ENCODE data around the gene MUC5B.
"Not testable (repeated sequence)": the region's sequence is repeated elsewhere in the genome, so short reads cannot be mapped to it uniquely, and the experiment has no call there.

The MUC5B gene

DNA sequence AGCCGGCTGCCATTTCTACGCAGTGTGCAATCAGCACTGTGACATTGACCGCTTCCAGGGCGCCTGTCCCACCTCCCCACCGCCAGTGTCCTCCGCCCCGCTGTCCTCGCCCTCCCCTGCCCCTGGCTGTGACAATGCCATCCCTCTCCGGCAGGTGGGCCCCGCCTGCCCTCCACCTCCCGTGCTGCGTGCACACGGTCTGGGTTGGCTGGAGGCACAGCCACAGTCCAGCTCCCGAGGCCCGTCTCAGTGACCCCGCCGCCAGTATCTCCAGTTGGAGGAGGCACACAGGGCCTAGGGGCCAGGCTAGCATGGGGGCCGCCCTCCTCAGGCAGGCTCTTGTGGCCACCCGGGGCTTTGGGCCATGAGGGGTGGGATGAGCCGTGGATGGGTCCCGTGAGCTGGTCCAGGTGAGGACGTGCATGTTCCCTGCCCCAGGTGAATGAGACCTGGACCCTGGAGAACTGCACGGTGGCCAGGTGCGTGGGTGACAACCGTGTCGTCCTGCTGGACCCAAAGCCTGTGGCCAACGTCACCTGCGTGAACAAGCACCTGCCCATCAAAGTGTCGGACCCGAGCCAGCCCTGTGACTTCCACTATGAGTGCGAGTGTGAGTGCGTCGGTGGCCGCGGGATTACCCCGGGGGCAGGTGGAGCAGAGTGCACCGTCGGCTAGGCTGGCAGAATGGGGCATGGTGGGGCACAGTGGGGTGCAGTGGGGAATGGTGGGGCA is 29.7 kb downstream of the MUC5B start:
- no peak for DNase-seq

DNA sequence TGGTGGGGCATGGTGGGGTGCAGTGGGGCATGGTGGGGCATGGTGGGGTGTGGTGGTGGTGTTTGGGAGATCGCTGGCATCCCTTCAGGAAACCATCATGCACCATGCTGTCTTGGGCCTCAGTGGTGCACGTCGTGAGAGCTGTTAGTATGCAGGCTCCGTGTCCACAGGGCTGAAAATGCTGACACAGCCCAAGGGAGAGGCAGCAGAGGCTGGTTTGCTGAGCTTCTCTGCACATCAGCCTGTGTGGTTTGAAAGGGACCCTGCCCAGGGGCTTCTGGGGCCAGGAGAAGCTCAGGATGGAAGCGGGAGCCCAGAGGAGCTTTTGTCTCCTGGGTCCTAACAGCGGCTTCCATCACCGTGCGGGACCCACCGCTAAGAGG is 30.2 kb downstream of the MUC5B start:
- DNase-seq = no peak

DNA sequence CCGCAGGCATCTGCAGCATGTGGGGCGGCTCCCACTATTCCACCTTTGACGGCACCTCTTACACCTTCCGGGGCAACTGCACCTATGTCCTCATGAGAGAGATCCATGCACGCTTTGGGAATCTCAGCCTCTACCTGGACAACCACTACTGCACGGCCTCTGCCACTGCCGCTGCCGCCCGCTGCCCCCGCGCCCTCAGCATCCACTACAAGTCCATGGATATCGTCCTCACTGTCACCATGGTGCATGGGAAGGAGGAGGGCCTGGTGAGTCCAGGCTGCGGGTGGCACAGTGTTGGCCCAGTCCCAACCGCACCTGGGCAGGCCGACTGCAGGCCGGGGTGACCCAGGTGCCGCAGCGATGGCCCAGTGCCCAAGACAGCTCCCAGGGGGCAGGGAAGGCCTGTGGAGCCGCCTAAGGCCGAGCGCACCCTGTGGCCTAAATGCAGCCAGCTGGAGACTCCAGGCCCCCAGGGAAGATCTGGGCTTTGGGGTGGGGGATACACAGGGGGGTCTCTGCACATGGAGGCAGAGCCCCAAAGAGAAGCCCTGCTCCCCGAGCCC is 31.3 kb downstream of the MUC5B start:
- no peak for DNase-seq

DNA sequence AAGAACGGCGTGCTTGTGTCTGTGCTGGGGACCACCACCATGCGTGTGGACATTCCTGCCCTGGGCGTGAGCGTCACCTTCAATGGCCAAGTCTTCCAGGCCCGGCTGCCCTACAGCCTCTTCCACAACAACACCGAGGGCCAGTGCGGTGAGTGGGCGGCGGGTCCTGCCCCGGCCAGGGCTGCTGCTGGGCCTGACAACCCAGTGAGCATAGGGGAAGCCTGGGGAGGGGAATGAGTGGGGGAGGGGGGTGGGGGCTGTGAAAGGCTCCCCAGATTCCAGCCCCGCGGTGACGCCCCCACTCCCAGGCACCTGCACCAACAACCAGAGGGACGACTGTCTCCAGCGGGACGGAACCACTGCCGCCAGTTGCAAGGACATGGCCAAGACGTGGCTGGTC is 31.9 kb downstream of the MUC5B start:
- DNase-seq = no peak

DNA sequence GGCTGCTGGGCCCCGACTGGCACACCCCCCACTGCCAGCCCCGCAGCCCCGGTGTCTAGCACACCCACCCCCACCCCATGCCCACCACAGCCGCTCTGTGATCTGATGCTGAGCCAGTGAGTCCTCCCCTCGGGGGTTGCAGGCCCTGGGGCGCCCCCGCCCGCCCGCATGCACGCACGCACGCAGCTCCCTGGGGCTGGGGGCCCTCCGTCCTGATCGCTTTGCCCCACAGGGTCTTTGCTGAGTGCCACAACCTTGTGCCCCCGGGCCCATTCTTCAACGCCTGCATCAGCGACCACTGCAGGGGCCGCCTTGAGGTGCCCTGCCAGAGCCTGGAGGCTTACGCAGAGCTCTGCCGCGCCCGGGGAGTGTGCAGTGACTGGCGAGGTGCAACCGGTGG is 32.3 kb downstream of the MUC5B start:
- no peak for DNase-seq

- DNase-seq = no peak
Observed at GRCh38 chr11:1256257-1257045, 33.6 kb downstream of the MUC5B start.

GRCh38 chr11:1257366-1257765 is 34.5 kb downstream of the MUC5B start:
- no peak for DNase-seq

GRCh38 chr11:1257916-1258315 is 35.0 kb downstream of the MUC5B start:
- DNase-seq = no peak

DNA sequence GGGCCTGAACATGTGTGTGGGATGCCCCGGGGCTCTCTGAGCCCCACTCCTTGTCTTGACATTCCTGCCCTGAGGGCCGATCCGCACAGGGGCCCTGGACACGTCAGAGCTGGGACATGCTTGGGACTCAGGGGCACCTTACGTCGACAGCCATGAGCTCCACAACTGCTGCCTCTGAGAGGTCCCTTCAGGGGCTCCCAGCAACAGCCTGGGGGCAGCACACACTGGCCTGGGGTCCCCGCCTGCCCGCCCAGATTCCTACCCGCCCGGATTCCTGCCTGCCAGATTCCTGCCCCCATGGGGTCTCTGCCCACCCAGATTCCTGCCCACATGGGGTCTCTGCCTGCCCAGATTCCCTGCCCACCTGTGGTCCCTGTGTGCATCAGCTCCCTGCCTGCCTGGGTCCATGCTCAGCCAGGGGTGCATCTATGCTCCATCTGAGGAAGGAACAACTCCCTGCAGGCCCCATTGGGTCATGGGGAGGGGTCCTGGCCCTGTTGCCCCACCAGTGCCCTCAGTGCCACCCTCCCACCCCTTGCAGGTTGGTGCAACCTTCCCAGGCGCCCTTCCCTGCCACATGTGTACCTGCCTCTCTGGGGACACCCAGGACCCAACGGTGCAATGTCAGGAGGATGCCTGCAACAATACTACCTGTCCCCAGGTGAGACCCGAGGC is 35.7 kb downstream of the MUC5B start:
- DNase-seq = no peak

GRCh38 chr11:1259076-1259461 is 36.2 kb downstream of the MUC5B start:
- no peak for DNase-seq

DNA sequence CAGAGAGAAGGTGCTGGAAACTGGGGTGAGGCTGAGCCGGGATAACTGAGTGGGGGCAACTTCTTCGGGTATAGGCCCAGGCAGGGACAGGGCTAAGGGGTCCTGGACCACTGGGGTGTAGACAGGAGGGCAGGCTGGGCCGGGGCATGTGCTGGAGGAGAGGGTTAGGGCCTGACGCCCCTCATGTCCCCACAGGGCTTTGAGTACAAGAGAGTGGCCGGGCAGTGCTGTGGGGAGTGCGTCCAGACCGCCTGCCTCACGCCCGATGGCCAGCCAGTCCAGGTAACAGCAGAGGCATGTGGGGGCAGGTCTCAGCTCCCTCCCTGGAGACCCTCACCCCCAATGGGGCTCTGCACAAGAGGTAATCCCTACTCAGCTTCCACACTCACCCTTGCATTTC is 36.7 kb downstream of the MUC5B start:
- no peak for DNase-seq

GRCh38 chr11:1260023-1260501 is 37.2 kb downstream of the MUC5B start:
- peak; percentile 53 to 58 for DNase-seq

- no peak for DNase-seq
Observed at GRCh38 chr11:1260620-1261019, 37.8 kb downstream of the MUC5B start.

DNA sequence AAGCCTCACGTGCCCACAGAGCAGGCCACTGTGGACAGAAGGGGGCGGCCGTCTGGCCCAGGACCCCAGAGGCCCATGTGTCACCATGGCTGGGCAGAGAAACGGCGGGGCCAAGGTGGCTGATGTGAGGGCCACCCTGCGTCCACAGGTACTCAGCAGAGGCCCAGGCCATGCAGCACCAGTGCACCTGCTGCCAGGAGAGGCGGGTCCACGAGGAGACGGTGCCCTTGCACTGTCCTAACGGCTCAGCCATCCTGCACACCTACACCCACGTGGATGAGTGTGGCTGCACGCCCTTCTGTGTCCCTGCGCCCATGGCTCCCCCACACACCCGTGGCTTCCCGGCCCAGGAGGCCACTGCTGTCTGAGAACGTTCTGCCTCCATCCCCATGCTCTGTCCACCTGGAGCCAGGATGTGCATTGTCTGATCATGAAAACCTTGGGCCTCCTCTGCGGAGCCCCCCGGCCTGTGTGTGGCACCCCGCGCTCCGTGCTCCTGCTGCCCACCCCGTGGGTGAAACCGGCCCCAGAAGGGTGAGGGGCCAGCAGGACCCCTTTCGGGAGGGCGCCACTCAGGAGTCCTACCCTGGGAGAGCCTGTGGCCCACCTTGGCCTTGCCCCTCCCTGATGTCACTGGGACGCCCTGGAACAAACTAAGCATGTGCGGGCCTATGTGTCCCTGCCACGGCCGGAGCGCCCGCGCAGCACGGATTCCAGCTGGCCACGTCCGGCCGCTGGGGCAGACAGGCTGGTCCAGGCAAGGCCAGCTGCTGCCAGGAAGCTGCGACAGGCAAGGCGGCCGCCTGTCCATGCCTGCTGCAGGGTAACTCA is 38.6 kb downstream of the MUC5B start:
- DNase-seq = no peak

DNA sequence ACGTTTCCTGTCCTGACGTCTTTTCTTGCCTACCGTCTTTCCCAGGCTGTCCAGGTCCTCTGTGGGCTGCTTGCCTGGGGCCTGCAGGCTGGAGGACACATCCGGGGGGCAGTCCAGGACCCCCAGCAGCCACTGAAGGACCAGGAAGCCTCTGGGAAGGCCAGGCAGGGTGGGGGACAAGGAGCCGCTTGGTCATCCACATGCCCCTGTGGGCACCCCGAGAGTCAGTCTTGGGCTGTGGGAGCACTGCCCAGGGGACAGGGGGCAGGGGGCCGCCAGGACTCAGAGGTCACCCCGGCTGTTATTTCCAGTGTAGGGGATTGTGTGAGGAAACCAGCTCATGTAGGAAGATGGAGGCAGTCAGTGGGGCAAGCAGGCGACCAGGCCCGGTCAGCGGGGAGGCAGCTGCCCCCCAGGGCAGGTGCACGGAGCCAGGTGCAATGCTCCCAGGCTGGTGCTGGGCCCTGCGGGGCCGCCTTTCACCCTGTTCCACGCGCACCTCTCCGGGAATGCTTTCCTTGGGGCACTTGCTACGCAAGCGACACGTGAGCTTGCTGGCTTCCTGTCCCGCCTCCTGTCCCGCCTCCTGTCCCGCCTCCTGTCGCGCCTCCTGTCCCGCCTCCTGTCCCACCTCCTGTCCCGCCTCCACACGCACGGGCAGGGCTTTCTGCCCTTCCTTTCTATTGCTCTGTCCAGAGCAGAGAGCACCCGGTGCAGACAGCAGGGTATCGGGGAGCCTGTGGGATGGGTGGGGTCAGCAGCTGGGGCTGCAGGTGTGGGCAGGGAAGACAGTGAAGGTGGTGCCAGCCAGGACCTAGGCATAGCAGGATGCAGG is 39.5 kb downstream of the MUC5B start:
- DNase-seq = peak; percentile 96

DNA sequence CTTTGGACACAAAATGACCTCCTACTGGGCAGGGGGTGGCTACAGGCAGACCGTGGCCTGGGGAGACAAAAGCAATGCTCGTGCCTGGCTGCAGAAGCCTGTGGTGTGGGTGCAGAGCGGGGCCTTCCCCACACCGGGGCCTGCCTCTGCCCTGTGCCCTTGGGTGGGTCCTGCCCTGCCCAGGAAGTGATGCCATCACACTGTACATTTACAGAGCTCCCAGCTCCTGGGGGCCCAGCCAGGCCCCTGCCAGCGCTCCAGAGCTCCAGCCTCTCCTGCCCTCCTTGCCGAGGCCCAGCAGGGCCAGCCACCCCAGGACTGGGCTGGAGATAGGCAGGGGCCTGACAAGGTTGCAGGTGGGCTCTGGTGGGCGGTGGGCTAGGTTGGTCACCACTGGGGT is 40.1 kb downstream of the MUC5B start:
- peak in 1 of 2 experiments; percentile 11 for DNase-seq

DNA sequence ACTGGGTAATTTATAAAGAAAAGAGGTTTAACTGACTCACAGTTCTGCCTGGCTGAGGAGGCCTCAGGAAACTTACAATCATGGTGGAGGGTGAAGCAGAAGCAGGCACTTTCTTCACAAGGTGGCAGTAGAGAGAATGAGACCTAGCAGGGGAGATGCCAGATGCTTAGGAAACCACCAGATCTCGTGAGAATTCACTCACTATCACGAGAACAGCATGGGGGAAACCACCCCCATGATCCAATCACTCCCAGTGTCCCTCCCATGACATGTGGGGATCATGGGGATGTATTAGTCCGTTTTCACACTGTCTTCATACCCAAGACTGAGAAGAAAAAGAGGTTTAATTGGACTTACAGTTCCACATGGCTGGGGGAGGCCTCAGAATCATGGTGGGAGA is 41.6 kb downstream of the MUC5B start:
- DNase-seq = peak; percentile 30 to 53

DNA sequence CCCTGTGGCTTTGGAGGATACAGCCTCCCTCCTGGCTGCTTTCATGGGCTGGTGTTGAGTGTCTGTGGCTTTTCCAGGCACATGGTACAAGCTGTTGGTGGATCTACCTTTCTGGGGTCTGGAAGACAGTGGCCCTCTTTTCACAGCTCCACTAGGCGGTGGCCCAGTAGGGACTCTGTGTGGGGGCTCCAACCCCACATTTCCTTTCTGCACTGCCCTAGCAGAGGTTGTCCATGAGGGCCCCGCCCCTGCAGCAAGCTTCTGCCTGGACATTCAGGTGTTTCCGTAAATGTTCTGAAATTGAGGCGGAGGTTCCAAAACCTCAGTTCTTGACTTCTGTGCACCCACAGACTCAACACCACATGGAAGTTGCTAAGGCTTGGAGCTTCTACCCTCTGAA is 42.6 kb downstream of the MUC5B start:
- DNase-seq = not testable (repeated sequence)

DNA sequence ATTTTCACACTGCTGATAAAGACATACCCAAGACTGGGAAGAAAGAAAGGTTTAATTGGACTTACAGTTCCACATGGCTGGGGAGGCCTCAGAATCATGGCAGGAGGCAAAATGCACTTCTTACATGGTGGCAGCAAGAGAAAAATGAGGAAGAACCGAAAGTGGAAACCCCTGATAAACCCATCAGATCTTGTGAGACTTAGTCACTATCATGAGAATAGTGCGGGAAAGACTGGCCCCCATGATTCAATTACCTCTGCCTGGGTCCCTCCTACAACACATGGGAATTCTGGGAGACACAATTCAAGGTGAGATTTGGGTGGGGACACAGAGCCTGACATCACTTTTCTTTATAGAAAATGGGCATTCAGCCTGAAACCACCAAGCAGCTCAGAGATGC is 44.1 kb downstream of the MUC5B start:
- not testable (repeated sequence) for DNase-seq

- DNase-seq = no peak
Observed at GRCh38 chr11:1267441-1268100, 44.7 kb downstream of the MUC5B start.

DNA sequence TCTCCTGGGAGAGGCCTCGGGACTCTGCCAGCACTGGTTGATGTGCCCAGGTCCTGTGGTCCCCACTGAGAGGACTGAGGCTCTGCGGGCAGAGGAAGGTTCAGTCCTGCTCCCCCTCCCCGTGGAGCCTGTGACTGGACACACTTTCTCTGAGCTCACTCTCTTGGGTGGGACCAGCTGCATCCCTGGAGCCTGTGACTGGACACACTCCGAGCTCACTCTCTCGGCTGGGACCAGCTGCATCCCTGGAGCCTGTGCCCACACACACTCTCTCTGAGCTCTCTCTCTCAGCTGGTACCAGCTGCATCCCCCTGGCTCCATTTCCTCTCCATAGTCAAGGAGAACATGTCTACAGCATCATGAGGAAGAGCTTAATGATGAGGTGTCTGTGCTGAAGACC is 47.1 kb downstream of the MUC5B start:
- DNase-seq = no peak
